Gastroesophageal sphincter (tissue), 3 donors: ENCODE results near the gene TNP1.

Source experiments
- POLR2A ChIP-seq, 2 donors: fragments of 450-650 bp; IDR thresholded peaks; one replicate each; pipeline ENCODE4 v1.6.1; 2017; ENCODE audit warnings: antibody characterized with exemption in 2 of 2, mild to moderate bottlenecking in 2 of 2, moderate library complexity in 1 of 2
- TF ChIP-seq, protein P1 (sequence below), 4 experiments: fragments of 200-600 bp in 2 of 4; fragments of 450-650 bp in 2 of 4; sonication (generic) in 1 of 4; IDR thresholded peaks; one replicate each; pipeline ENCODE4 v1.5.1; 2017 to 2019; ENCODE audit warnings: antibody characterized with exemption in 4 of 4, mild to moderate bottlenecking in 2 of 4, moderate library complexity in 2 of 4

DNA sequence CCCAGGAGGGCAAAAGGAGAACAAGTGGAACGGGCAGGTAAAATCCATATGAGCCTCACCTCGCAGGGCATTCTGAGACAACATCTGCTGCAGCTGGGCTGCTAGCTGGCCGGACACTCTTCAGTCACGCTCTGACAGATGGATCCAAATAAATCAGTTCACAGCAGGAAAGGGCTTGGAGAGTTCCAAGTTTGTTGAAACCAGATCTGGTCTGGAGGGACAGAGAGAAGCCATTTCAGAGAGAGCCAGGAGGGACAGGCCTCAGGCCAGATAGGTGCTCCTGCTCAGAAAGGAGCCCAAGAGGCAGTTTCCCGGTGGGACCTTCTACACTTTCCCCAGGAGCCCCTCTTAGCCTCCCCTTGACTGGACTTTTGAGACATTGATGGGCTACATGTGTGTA is 28.2 kb upstream of the TNP1 start:
- TF ChIP-seq, protein P1, sequence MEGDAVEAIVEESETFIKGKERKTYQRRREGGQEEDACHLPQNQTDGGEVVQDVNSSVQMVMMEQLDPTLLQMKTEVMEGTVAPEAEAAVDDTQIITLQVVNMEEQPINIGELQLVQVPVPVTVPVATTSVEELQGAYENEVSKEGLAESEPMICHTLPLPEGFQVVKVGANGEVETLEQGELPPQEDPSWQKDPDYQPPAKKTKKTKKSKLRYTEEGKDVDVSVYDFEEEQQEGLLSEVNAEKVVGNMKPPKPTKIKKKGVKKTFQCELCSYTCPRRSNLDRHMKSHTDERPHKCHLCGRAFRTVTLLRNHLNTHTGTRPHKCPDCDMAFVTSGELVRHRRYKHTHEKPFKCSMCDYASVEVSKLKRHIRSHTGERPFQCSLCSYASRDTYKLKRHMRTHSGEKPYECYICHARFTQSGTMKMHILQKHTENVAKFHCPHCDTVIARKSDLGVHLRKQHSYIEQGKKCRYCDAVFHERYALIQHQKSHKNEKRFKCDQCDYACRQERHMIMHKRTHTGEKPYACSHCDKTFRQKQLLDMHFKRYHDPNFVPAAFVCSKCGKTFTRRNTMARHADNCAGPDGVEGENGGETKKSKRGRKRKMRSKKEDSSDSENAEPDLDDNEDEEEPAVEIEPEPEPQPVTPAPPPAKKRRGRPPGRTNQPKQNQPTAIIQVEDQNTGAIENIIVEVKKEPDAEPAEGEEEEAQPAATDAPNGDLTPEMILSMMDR (IDR thresholded peaks at IDR 0.05) = no peak
- TF ChIP-seq POLR2A (IDR thresholded peaks at IDR 0.05) = no peak
